Inferior parietal cortex (tissue), 1 donor: ENCODE results near the gene S100A2.

ENCODE experiments used
- DNase-seq: peaks from one replicate; pipeline ENCODE4 v3.0.0-alpha.2; 2016; ENCODE audit errors: extremely low spot score

The S100A2 gene

DNA sequence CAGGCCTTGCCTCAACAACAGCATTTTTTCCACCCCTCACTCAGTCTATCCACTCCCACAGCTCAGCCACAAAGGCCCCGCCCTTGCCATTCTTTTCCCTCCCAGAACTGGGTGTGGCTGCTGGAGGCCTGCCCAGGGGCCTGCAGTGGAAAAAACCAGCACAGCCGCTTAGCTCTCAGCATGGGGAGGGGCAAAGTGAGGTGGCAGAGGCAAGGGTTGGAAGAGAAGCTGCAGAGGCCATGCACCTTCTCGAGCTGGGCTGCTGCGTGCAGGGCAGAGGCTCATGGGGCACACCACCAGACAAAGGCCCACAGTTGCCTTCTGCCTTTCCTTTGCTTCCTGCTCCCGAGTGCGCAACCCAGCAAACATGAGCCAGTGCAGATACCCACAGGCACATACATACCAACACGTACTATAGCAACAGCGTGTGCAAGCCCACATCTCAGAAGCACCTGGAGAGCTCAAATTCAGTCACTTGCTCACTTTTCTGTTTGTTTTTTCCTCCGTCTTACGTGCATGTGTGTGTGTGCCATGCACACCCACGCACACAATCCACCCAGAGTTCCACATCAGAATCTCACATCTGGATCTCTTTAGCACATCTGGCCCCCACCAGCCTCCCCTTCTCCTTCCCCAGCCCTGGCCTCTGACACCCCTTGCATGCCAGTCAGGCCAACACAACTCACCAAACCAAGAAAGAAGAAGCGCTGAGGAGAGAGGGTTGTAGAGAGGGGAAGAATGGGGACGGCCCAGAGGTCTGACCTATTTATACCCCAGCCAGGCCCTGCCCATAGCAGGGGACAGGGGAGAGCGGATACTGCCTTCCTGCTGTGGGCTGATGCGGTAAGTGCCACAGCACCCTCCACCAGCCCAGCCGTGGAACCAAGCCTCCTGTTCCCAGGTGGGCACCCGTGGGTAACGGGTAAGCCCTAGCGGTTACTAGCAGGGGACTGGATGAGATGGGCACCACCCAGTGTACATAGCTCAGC is 20.3 kb downstream of the S100A2 start, which contains the start of gene S100A4:
Gene S100A4 (minus strand): TSS at position 740 of the 989 bp plus-strand sequence. CDS start 1,012 bp downstream, outside the sequence.
- peak; percentile 63 for DNase-seq

DNA sequence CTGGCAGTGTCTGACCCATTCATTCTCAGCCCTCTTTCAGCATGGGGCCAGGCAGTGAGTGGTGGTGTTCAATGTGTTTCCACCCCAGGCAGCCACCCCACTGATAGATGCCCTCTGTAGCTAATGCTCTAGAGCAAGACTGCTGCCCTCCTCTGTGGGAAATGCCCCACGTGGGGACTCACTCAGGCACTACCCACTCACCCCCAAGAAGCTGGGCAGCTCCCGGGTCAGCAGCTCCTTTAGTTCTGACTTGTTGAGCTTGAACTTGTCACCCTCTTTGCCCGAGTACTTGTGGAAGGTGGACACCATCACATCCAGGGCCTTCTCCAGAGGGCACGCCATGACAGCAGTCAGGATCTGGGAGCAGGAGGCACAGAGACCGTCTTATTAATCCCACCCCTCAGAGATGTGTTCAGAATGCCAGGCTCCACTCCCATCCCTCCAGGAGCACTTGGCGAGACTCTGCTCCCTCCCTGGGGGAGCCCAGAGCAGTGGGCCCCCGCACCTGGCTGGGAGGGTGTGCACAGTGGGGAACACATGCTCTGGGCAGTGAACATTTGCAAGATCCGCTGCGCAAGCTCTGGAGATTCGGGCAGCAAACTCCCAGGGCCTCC is 21.1 kb downstream of the S100A2 start:
- no peak for DNase-seq

DNA sequence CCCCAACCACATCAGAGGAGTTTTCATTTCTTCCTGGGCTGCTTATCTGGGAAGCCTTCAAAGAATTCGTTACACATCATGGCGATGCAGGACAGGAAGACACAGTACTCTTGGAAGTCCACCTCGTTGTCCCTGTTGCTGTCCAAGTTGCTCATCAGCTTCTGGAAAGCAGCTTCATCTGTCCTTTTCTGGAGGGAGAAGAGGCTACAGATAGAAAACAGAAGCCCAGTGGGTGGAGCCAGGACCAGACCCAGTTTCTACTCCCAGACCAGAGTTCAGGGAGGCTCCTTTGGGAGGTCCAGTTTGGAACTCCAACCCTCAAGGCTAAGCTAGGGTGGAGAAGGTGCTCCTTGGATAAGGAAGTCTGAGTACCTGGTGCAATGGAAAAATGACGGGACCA is 21.9 kb downstream of the S100A2 start:
- no peak for DNase-seq

DNA sequence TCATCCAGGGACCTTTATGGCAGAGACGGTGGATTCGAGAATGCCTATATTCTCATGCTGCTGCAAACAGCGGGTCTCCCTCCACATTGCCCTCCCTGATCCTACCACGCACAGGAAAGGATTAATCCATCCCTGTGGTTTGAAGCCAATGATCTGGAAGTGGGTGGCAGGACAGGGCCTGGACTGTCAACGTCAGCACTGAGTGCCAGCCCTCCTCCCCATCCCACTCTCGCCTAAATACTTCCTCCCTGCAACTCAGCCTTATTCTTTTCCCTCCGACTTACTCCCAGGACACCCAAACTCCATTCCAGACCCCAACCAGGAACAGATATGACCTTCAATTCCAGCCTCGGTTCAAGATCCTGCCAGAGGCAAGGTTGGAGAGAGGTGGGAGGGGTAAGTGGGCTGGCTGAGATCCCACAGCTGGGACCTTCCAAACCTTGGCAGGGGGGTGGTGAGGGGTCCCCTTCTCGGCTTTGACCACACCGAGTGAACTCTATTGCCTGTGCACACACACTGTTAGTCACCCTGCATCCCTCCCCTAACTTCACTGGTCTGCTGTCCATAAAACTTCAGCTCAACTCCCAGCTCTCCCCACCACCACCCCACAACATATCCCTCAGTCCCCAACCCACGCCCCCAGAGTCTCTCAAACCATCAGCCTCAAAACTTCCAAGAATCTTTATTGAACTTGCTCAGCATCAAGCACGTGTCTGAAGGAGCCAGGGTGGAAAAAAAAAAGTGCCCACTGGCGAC is 22.5 kb downstream of the S100A2 start:
- DNase-seq, result no peak

DNA sequence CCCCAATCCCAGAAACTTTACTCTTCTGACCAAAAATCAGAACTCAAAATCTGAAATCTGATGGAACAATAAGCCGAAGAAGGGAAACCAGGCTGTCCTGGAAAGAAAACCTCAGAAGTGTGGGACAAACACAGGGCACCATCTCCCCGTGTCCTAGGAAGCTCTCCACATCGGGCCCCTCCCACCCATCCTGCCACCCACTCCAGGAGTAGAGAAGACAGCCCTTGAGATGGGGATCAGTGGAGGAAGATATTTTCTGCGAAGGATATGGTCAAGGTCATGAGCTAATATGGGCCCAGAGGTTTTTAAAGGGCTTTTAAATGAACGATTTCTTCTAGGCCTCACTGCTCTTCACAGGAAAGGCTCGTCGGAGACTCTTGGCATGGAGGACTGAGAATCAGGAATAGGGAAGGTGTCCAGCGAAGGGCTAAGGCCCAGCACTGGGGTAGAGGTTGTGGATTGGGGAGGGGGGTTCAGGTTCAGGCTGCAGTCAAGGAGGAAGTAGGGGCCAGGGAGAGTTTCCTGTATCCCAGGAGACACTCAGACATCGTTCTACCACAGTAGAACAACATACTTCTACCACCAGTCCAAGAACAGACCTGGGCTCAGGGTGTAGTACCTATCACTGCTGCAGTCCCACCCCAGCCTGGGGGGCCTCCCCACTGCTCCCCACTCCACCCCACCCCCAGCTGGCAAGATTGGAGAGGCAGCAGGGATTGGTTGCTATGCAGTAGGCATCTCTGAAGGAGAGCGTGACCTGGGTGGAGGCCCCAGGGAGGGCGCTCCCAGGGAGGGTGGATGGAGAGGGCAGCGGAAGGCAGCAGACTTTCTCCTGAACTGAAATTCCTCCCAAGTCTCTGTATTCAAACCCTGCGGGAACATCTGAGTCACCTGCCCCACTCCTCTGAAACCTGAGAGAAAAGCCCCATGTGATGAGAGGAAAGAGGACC is 23.7 kb downstream of the S100A2 start:
- no peak for DNase-seq

DNA sequence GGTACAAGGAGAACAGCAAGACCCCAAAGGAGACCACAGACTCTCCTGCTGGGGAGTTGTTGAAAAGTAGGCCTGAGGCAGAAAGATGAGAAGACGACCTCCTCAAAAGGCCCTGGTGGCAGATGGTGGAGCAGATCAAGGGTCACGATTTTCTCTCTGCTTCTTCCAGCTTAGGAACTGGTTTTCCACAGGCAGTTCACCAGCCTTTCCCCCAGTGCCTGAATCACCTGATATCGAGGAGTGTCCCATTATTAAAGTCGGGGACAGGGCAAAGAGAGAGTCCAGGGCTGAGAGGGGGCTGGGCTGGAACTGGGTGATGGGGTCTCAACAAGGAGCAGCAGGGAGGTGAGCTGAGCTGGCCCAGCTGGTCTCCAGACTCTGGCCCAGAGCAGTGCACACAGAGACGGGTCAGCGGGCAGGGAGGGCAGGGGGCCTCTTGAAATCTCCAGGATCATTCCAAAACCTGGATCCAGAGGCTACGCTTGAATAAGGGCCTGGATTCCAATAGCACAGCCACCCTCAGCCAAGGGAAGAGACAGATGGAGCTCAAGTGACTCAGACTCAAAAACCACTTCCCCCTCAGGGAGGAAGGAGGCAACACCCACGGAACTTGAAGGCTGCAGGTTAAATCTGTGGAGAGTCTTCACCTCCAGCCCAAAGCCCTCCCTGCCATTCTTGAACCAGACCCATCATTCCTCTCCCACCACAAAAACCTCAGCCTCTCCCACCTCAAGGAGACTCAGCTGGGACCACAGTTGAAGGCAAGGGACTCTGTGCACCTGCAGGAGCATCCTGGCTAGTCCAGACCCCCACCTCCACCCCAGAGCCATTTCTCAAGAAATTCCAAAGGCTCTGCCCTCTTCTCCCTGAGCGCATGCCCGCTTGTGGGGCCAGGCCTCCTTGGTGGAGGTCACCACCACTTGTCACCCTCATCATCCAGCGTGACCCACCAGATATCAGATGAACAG is 25.0 kb downstream of the S100A2 start, which contains the start of gene S100A5:
Gene S100A5 (minus strand): TSS at position 541 of the 968 bp plus-strand sequence. CDS start 743 bp downstream, outside the sequence.
- DNase-seq, result peak; percentile 54

DNA sequence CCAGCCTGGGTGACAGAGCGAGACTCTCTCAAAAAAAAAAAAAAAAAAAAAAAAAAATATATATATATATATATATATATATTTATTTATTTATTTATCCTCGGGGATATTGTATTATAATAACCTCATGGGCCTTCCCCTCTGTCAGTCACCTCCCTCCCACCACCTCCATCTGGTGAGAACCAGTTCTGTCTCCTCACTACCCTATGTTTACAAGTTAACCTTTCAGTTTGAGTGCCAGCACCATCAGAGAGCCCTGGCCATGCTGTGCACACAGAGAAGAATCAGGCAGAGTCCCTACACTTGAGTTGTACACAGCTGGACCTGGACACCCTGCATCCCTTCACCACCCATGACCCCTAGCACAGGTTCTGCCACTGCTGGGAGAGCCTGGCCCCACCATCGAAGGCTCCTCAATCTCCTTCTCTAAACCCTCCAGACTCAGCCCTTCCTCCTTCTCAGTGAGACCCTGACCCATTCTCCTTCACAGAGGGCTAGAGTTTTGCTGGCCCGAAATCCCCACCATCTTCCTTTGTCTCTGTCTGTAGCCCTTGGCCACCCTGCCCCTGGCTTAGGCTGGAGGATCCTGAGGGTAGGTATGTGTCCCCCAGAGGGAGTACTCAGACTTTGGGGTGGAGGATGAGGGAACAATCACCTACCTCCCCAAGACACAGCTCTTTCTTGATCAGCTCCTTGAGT is 26.1 kb downstream of the S100A2 start:
- DNase-seq, result no peak

DNA sequence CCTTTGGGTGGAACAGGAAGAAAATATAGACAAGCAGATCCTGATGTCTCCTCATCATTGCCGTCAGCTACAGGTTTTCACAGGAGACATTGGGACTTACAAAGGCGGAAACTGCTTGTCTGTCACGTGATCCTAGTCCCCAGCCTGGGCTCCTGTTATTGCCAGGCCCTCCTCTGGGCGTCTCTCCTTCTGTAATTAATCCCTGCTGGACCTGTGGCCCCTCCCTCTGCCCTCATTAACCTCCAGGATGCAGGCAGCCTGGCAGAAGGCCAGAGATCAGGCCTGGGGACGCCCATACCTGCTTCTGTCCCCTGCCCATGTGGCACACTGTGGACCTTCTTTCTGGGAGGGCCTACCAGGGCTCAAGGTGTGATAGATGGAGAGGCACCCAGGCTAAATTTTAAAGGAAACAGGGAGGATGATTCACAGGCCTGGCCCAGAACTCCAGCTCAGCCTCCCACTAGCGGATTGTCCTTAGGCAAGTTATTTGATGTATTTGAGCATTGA is 27.3 kb downstream of the S100A2 start:
- no peak for DNase-seq

DNA sequence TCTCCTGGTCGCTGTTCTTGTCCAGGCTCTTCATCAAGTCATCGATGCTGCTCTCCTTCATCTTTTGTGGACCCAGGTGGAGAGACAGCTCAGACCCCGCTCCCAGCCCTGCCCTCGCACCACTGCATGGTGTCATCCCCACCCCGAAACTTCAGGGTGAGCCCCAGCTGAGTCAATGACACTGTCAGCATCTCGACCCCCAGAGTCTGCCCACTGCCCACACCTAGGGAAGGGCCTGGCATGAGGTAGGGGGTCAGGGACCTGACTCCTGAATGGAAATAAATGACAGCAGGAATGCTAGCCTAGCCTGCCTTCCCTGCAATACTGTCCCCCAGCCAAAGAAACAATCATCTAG is 28.3 kb downstream of the S100A2 start:
- DNase-seq, result no peak

DNA sequence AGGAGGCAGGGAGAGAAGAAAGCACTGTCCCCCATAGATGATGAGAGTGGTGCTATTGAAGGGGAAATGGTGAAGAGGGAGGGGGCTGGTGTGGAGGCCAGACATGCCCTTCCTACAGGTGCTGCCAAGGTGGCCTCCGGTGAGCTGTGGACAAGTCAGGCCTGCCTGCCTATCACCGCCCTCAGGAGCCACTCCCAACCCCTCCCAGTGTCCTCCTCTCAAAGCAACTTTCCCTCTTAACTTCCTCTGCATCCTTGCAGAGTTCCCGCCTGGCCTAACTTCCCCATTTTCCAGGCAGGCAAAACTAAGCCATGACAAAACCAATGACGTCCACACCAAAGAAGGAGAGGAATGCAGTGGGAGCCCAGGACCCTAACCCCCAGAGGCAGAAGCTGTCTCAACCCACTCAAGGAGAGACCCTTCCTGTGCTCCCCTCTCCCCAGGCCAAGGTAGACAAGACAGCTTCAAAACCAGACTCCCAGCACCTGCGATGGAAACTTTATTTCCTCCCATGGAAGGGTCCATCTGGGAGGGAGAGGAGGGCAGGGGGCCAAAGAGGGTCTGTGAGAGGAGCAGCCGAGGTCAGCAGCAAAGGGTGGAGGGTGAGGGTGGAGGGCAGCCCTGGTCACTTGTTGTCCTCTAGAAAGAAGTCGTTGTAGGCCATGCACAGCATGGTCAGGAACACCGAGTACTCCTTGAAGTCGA is 28.8 kb downstream of the S100A2 start:
- DNase-seq, result no peak

DNA sequence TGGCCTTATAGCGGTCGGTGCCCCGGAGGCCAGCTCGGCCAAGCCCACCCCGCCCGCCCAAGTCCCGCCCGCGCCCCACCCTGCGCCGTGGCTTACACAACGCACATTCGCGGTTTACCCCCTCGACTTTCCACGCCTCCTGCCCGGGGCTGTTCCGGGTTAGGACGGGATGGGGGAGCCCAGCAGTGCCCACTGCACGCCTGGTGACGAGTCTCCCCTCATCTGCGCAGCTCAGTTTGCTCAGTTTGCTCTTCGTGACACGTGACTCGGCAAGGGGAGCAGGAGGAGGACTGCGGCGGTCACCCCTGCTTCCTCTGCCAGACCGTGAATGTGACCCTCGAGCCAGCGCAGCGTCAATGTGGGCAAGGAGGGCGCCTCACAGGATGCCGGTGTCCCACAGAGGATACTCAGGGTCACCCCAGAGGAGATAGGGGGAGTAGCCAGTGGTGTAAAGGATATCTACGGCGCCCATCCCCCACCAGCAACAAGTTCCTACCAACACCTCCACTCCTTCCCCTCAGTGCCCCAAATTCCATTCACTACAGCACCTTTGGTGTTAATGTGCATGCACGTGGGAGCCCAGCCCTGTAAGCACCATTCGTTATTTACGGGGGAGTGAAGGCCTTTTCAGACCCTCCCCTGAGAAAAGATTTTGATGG is 29.5 kb downstream of the S100A2 start:
- peak; percentile 63 for DNase-seq

DNA sequence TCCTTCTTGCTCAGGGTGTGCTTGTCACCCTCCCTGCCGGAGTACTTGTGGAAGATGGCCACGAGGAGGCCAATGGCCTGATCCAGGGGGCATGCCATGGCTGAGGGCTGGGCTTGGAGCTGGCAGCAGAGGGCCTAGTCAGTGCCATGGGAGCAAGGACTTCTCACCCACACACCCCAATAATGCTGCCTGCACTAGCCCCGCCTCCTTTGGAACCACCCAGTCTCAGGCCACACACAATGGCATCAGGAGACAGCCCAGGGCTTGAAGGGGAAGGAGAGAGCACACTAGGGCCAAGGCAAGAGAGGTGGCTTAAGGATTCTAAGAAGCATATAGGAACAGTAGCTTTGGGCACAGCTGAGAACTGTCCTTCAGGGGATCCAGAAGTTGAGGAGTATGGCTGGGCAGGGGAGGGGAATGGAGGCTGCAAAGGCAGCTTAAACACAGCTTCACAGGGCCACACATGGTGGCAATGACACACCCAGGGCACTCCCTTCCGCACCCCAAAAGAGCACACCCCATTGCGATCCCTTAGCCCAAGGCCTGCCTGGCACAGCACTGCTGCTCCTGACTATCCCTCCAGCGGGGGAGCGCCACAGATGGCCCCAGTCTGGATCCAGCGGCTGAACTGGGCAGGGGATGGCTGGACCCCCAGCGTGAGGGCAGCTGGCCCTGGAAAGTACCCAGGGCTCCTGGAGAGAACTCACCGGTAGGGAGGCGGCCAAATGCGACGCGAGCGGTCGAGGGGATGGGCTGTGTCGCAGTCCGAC is 30.2 kb downstream of the S100A2 start, which contains the start of gene S100A6:
Gene S100A6 (minus strand): TSS at position 750 of the 770 bp plus-strand sequence. CDS start 652 bp downstream, at position 98.
- no peak for DNase-seq

DNA sequence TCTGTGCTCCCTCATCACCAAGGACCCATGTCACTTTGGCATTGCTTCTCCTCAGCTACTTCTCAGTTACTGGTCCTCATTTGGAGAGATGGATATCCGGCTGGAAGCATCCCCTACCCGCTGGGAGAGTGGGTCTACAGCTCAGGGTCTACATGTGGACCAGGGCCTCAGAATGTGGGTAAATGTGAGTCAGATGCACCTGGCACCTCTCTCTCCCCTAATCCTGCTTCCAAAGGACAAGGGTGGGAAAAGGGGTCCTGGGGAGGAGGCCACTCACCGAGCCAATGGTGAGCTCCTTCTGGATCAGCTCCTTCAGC is 30.8 kb downstream of the S100A2 start:
- no peak for DNase-seq

DNA sequence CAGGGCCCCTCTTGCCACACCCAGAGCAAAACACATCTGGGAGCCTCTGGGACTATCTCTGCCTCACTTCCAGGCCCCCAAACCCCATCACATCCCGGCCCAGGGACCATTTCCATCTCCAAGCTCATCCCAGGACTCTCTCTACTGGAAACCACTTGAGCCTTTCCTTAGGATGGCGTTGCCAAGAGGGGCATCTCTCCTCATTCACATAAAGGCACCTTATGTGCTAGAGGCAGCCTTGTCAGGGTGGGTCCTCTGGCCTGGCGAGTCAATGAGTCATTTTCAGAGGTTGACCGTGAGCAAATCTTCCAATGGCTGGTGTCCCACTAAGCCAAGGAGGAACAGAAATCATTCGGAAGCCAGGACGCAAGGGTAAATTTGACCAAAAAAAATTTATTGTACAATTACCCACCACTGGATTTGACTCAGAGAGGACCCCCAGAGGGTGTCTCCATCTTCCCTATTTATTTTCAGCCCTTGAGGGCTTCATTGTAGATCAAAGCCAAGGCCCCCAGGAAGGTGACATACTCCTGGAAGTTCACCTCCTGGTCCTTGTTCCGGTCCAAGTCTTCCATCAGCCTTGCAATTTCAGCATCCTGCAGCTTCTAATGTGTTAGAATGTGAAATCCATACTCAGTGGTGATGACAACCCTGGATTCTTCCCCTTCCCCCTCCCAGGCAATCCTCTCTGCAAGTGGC is 31.3 kb downstream of the S100A2 start:
- DNase-seq, result no peak

DNA sequence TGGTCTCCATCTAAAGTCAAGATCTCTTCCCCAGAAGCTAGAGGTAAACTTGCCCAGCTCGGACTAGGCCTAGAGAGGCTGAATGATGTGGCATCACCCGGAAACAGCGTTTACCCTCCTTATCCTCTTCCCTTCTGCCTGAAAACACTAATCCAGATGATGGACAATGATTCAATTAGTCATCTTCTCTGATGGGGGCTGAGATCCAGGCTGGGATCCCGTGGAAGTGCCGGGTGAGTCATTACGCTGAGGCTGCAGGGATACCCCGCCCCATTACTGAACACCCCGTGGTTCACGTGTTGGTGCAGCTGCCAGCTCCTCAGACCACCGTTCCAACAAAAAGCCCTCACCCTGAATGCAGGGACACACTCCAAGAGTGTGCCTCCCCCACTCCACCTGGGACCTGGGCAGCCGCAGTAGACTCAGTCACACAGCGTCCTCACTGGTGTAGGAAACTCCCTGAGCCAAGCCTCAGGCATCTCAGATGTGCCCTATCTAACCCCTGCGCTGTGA is 31.9 kb downstream of the S100A2 start:
- no peak for DNase-seq
